Activated naive CD8-positive, alpha-beta T cell treated with anti-CD3 and anti-CD28 coated beads, Interleukin-2, amount 50 U/mL, for 16 hours (primary cell): ENCODE results near the gene IDUA.
"Not testable (repeated sequence)": the region's sequence is repeated elsewhere in the genome, so short reads cannot be mapped to it uniquely, and the experiment has no call there.

ENCODE experiments used
- DNase-seq: peaks from one replicate; pipeline ENCODE4 v3.0.0-alpha.2; 2020; ENCODE audit warnings: low read depth, low spot score

IDUA gene

DNA sequence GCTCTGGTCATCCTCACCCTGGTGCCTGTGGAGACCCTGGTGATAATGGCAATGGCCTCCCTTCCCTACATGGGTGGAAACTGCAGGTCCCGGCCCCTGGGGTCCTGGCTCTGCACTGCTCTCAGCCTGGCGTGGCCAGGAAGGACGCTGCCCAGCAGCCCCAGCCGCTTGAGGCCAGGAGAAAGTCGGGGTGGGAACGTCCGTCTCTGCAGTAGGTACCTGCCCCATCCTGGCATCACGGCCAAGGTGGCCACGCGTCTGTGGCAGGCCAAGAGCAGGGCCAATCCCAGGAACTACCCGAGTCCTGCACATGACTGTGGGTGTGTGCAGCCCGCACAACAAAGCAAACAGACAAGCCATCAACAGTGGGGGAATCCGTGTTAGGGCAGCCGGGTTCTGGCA, 58.4 kb downstream of the IDUA start:
- DNase-seq: no peak

DNA sequence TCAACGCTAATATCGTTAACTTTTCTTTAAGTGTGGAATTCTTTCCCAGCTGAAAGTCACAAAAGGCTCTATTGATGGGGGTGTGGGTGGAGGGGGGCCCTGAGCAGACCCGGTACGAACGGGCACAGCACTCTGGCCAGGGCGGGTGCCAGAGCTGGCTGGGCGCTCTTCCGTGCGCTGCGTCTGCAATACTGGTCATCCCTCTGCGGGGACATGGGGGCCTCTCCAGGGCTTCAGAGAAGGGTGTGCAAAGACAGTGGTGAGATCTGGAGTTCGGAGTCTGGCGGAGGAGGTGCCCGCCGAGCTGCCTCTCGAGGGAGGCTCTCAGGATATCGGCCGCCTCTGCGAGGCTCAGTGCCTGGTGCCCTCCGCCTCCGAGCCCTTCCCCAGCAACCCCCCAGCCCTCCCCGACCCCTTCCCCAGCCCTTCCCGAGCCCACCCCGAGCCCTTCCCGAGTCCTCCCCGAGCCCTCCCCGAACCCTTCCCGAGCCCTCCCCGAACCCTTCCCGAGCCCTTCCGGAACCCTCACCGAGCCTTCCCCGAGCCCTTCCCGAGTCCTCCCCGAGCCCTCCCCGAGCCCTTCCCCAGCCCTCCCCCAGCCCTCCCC, 58.9 kb downstream of the IDUA start:
- DNase-seq: no peak

GRCh38 chr4:1046581-1047011, 59.8 kb downstream of the IDUA start:
- DNase-seq: not testable (repeated sequence)

- no peak for DNase-seq
Observed at GRCh38 chr4:1047106-1047975, 60.5 kb downstream of the IDUA start.

GRCh38 chr4:1047976-1048772, 61.3 kb downstream of the IDUA start:
- DNase-seq: no peak

- no peak for DNase-seq
Observed at GRCh38 chr4:1048773-1049590, 62.1 kb downstream of the IDUA start.

DNA sequence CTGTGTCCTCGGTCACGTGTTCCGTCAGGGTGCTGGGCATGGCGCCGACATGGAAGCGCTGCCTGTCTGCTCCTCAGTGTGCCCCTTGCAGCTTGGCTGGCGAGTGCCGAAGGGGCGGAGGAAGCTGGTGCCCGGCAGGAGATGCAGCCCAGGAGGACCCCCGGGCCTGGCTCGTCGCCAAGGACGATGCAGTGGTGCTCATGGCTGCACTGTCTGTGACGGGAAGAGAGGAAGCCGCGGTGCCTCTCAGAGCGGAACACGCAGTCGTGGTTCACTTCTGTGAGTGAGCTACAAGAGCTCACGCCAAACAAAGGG, 62.7 kb downstream of the IDUA start:
- no peak for DNase-seq

GRCh38 chr4:1050486-1051213, 63.8 kb downstream of the IDUA start:
- no peak for DNase-seq

DNA sequence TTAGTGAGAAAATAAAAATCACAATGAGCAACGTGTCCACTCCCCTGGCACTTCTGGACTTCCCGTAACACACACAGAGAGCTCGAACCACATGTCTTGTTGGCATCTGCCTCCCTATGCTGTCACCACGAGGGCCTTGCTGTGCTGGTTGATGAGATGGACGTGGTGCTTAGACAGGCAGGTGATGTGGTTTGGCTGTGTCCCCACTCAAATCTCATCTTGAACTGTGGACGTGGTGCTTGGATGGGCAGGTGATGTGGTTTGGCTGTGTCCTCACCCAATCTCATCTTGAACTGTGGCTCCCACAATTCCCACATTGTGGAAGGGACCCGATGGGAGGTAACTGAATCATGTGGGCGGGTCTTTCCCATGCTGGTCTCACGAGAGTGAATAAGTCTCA, 64.6 kb downstream of the IDUA start:
- no peak for DNase-seq

GRCh38 chr4:1052231-1052671, 65.4 kb downstream of the IDUA start:
- no peak for DNase-seq

- DNase-seq: no peak
Observed at GRCh38 chr4:1053080-1053661, 66.3 kb downstream of the IDUA start.

- DNase-seq: not testable (repeated sequence)
Observed at GRCh38 chr4:1053891-1054290, 67.0 kb downstream of the IDUA start.
